Esophagus muscularis mucosa (tissue), 4 donors: ENCODE results near the gene PYGO1. TPM values are rescaled to one million over a fixed set of nuclear protein-coding genes. Genes with fewer than 3 reads are reported as not detected.
A peak's percentile ranks its signal among the peaks of the same experiment; 100 is the strongest.
"Not testable (repeated sequence)": the region's sequence is repeated elsewhere in the genome, so short reads cannot be mapped to it uniquely, and the experiment has no call there.

Experiments
- DNase-seq: peaks from one replicate; pipeline ENCODE4 v3.0.0-alpha.2; 2017; ENCODE audit errors: extremely low spot score
- H3K27ac ChIP-seq, 4 donors: fragments of 200-600 bp; sonication (generic); replicated peaks in 1 of 4; 1 replicate in 3 of 4; 2 replicates in 1 of 4; pipeline ENCODE4 v1.5.1; 2016 to 2019; ENCODE audit warnings: mild to moderate bottlenecking in 1 of 4
- H3K27me3 ChIP-seq, 4 donors: fragments of 200-600 bp; sonication (generic); one replicate each; pipeline versions ENCODE4 v1.5.1 to v1.6.0; 2016 to 2019
- H3K36me3 ChIP-seq, 4 donors: fragments of 200-600 bp; sonication (generic); one replicate each; pipeline ENCODE4 v1.5.1; 2016 to 2019
- H3K4me1 ChIP-seq, 4 donors: fragments of 200-600 bp; sonication (generic); one replicate each; pipeline ENCODE4 v1.5.1; 2016 to 2019
- H3K4me3 ChIP-seq, 4 donors: fragments of 200-600 bp; sonication (generic); 1 replicate in 2 of 4; 2 replicates in 2 of 4; pipeline ENCODE4 v1.5.1; 2016 to 2019; ENCODE audit warnings: mild to moderate bottlenecking in 4 of 4, moderate library complexity in 1 of 4
- H3K9me3 ChIP-seq, 4 donors: fragments of 200-600 bp; sonication (generic); 1 replicate in 3 of 4; 2 replicates in 1 of 4; pipeline ENCODE4 v1.5.1; 2016 to 2019
- EP300 ChIP-seq: sonication (generic); formaldehyde crosslinking; IDR thresholded peaks from one replicate; pipeline ENCODE4 v1.6.1; 2017; ENCODE audit warnings: antibody characterized with exemption
- POLR2A ChIP-seq: fragments of 450-650 bp; IDR thresholded peaks from one replicate; pipeline ENCODE4 v1.6.1; 2017; ENCODE audit warnings: antibody characterized with exemption, moderate library complexity, mild to moderate bottlenecking, low read depth
- POLR2AphosphoS5 ChIP-seq, 2 donors: sonication (generic); formaldehyde crosslinking; IDR thresholded peaks; one replicate each; pipeline ENCODE4 v1.6.1; 2017; ENCODE audit warnings: antibody characterized with exemption in 2 of 2
- WGBS: methylation state at CpG from one replicate; pipeline ENCODE4 v1.1.5; 2018; 5-methylcytosine and 5-hydroxymethylcytosine counted together
- intact Hi-C: fragments of 100-400 bp; cut with DNase I; formaldehyde crosslinking; loops from one replicate; pipeline ENCODE4 v1.15.1; 2023
- total RNA-seq, 4 donors: library from RNA; depleted of rRNA; stranded (reverse); fragments of >200 nt; gene quantifications; one replicate each; pipeline versions ENCODE4 v1.1.0 to v1.2.1, GENCODE V29; 2016
- TF ChIP-seq, protein P1 (sequence below), 3 experiments: fragments of 200-600 bp in 2 of 3; fragments of 450-650 bp in 1 of 3; sonication (generic) in 2 of 3; IDR thresholded peaks; one replicate each; pipeline ENCODE4 v1.5.1; 2017 to 2019; ENCODE audit warnings: antibody characterized with exemption in 3 of 3, mild to moderate bottlenecking in 2 of 3, moderate library complexity in 1 of 3

PYGO1 gene
- total RNA-seq, 4 donors from 2014 or later = 13.6 to 20.7 (median 16.7) TPM

DNA sequence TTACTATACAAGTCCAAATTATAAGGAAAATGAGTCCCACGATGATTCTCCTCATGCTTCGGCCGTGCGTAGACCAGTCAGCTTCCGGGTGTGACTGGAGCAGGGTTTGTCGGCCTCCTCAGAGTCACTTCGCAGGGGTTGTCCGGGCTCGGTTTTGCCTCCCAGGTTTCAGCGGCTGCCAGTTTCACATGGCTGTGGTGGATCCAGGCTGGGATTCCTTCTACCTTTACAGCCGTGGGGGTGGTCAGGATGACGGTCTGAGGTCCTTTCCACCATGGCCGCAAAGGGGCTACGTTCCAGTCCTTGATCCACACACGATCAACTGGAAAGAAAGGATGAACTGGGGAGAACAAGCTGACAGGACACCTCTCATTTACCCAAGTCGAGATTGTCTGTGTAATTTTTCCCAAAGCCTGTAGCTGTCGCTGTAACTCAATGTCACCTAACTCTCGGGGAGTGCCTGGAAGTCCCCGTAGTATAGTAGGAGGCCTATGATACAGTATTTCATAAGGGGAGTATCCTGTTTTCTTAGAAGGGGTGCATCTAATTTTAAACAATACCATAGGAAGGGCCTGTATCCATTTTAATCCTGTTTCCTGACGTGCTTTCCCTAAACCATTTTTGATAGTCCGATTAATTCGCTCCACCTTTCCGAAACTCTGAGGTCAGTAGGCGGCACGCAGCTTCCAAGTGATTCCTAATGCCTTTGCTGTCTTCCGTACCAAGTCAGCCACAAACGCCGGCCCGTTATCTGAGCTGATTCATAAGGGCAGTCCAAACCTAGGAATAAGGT is 74.3 kb downstream of the PYGO1 start:
- H3K9me3 ChIP-seq, H3K27me3 ChIP-seq, H3K4me1 ChIP-seq, H3K4me3 ChIP-seq, H3K36me3 ChIP-seq, H3K27ac ChIP-seq, intact Hi-C loops: not testable (repeated sequence)
- TF ChIP-seq, protein P1, sequence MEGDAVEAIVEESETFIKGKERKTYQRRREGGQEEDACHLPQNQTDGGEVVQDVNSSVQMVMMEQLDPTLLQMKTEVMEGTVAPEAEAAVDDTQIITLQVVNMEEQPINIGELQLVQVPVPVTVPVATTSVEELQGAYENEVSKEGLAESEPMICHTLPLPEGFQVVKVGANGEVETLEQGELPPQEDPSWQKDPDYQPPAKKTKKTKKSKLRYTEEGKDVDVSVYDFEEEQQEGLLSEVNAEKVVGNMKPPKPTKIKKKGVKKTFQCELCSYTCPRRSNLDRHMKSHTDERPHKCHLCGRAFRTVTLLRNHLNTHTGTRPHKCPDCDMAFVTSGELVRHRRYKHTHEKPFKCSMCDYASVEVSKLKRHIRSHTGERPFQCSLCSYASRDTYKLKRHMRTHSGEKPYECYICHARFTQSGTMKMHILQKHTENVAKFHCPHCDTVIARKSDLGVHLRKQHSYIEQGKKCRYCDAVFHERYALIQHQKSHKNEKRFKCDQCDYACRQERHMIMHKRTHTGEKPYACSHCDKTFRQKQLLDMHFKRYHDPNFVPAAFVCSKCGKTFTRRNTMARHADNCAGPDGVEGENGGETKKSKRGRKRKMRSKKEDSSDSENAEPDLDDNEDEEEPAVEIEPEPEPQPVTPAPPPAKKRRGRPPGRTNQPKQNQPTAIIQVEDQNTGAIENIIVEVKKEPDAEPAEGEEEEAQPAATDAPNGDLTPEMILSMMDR (IDR thresholded peaks at IDR 0.05) = peak in 1 of 3 experiments; percentile 33
- 75% methylated on average over 29 of the region's 29 CpGs for WGBS
- DNase-seq = peak; percentile 72

DNA sequence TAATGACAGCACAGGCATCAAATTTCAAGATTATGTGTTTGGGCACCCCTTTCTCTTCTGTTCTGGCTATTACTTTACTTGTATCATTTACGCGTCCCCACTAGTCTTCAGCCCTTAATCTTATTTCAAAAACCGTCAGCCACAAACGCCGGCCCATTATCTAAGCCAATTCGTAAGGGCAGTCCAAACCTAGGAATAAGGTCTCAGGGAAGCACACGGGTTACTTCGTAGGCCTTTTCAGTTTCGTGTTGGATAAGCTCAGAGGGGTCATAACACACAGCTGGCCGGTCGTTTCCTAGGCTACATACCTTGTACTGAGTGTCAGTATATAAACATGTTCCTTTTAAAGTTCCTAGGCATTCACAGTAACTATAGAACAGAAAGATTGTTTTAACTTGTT is 75.0 kb downstream of the PYGO1 start:
- no peaks in the 10 kb centered on the region for H3K4me1 ChIP-seq
- WGBS = 67% methylated on average over 11 of the region's 11 CpGs
- no peaks in the 10 kb centered on the region for H3K27me3 ChIP-seq

DNA sequence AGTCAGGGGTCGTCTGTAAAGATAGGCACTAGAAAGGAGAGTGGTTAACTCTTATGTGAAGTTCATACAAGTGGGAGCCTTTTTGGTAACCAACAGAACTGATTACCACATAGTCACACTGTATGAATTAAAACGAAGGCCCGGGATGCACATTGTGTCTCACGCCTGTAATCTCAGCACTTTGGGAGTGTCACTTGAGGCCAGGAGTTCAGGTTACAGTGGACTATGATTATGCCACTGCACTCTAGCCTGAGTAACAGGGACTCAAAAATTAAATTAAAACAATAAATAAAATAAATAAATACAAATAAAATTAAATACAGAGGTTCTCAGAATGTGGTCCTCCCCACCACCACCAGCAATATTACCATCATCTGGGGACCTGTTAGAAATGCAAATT is 80.6 kb downstream of the PYGO1 start:
- H3K4me1 ChIP-seq = no peaks in the 10 kb centered on the region
- no peaks in the 10 kb centered on the region for H3K36me3 ChIP-seq
- H3K27ac ChIP-seq = no peak overlapping the region
- intact Hi-C loops = no loop called here
- peak; percentile 55 for DNase-seq
- no peaks in the 10 kb centered on the region for H3K27me3 ChIP-seq
- 92% methylated on average over 4 of the region's 4 CpGs for WGBS
- TF ChIP-seq POLR2A (no peak), EP300 (no peak), POLR2AphosphoS5 (IDR thresholded peaks at IDR 0.05) (no peak)
- TF ChIP-seq, protein P1 (IDR thresholded peaks at IDR 0.05) = no peak
- no peaks in the 10 kb centered on the region for H3K9me3 ChIP-seq
- no peak overlapping the region for H3K4me3 ChIP-seq

More for the DNA sequence above, 75.0 kb downstream of the PYGO1 start:
- no peaks in the 10 kb centered on the region for H3K36me3 ChIP-seq
- no peaks in the 10 kb centered on the region for H3K9me3 ChIP-seq
- intact Hi-C loops = no loop called here
- TF ChIP-seq, protein P1 (IDR thresholded peaks at IDR 0.05) = no peak
- no peak for TF ChIP-seq POLR2AphosphoS5 (IDR thresholded peaks at IDR 0.05)
- TF ChIP-seq POLR2A = no peak
- no peak for TF ChIP-seq EP300
- no peak overlapping the region for H3K27ac ChIP-seq
- peak; percentile 12 for DNase-seq
- no peak overlapping the region for H3K4me3 ChIP-seq

DNA sequence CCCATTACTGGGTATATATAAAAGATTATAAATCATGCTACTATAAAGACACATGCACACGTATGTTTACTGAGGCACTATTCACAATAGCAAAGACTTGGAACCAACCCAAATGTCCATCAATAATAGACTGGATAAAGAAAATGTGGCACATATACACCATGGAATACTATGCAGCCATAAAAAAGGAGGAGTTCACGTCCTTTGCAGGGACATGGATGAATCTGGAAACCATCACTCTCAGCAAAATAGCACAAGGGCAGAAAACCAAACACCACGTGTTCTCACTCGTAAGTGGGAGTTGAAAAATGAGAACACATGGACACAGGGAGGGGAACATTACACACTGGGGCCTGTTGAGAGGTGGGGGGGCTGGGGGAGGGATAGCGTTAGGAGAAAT is 82.7 kb downstream of the PYGO1 start:
- H3K27me3 ChIP-seq, intact Hi-C loops, H3K27ac ChIP-seq, DNase-seq, H3K4me3 ChIP-seq, H3K36me3 ChIP-seq, H3K9me3 ChIP-seq, H3K4me1 ChIP-seq: not testable (repeated sequence)
- WGBS = 79% methylated on average over 5 of the region's 5 CpGs

DNA sequence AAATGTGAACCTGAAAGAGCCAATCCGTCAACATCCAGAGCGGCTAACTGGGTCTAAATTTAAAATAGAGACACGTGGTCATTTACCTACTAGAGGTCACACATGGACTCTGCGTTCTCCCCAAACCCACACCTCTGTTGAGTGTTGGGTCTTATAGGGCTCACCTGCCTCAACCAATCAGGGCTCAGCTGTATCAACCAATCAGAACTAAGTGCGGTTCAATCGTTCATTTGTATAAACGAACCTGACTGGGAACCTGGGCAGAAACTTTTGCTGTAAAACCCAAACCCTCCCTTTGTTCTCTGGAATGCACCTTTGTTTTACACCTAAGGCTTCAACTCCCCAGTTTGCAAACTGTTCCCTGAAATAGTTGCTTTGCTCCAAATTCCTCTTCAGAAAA is 89.0 kb downstream of the PYGO1 start:
- H3K27ac ChIP-seq = no peak overlapping the region
- H3K27me3 ChIP-seq = no peaks in the 10 kb centered on the region
- no peaks in the 10 kb centered on the region for H3K9me3 ChIP-seq
- no peaks in the 10 kb centered on the region for H3K36me3 ChIP-seq
- intact Hi-C loops = loop anchor here (5.0 kb wide), 1 partner anchor 88 kb away; the partner anchor contains the start of gene PYGO1
- TF ChIP-seq, protein P1 (IDR thresholded peaks at IDR 0.05) = no peak
- no peak for TF ChIP-seq POLR2A
- TF ChIP-seq POLR2AphosphoS5 (IDR thresholded peaks at IDR 0.05) = no peak
- no peak for TF ChIP-seq EP300
- peak overlapping the region in 1 of 4 donors; percentile 68 for H3K4me3 ChIP-seq
- DNase-seq = no peak
- WGBS = 79% methylated on average over 7 of the region's 7 CpGs
- H3K4me1 ChIP-seq = peaks cover 5 to 13% (median 11%) of the 10 kb centered on the region in 4 donors
